Gastrocnemius medialis (tissue), 4 donors: ENCODE measurements around the gene HM13. TPM values are rescaled to one million over a fixed set of nuclear protein-coding genes. Genes with fewer than 3 reads are reported as not detected.
"Not testable (repeated sequence)": the region's sequence is repeated elsewhere in the genome, so short reads cannot be mapped to it uniquely, and the experiment has no call there.

Source experiments
- ATAC-seq, 2 donors: fragments of 150-250 bp; one replicate each; pipeline ENCODE4 v1.9.1; 2016
- DNase-seq, 2 donors: peaks; one replicate each; pipeline ENCODE4 v3.0.0-alpha.2; 2019
- H3K27ac ChIP-seq, 4 donors: fragments of 200-600 bp; sonication (generic); 1 replicate in 1 of 4; 2 replicates in 3 of 4; pipeline ENCODE4 v1.5.1; 2016 to 2018; ENCODE audit warnings: mild to moderate bottlenecking in 2 of 4, moderate library complexity in 1 of 4
- H3K27me3 ChIP-seq, 3 donors: fragments of 200-600 bp; sonication (generic) in 2 of 3; 1 replicate in 1 of 3; 2 replicates in 2 of 3; pipeline versions ENCODE4 v1.5.1 to v1.6.0; 2016 to 2019; ENCODE audit warnings: mild to moderate bottlenecking in 1 of 3, moderate library complexity in 1 of 3
- H3K36me3 ChIP-seq, 2 donors: fragments of 200-600 bp; sonication (generic) in 1 of 2; one replicate each; pipeline ENCODE4 v1.5.1; 2017 to 2018
- H3K4me1 ChIP-seq, 2 donors: fragments of 200-600 bp; sonication (generic) in 1 of 2; one replicate each; pipeline ENCODE4 v1.5.1; 2016 to 2017; ENCODE audit warnings: mild to moderate bottlenecking in 2 of 2
- H3K4me3 ChIP-seq, 4 donors: fragments of 200-600 bp; sonication (generic) in 3 of 4; 1 replicate in 1 of 4; 2 replicates in 3 of 4; pipeline ENCODE4 v1.5.1; 2016 to 2019; ENCODE audit warnings: mild to moderate bottlenecking in 2 of 4
- H3K9me3 ChIP-seq, 3 donors: fragments of 200-600 bp; sonication (generic) in 2 of 3; 1 replicate in 1 of 3; 2 replicates in 2 of 3; pipeline ENCODE4 v1.5.1; 2016 to 2019
- CTCF ChIP-seq, 5 experiments: fragments of 450-650 bp in 3 of 5; fragments of 200-600 bp in 2 of 5; sonication (generic) in 2 of 5; IDR thresholded peaks in 4 of 5; conservative IDR thresholded peaks in 1 of 5; 1 replicate in 4 of 5; 2 replicates in 1 of 5; pipeline ENCODE4 v1.5.1; 2016 to 2019; ENCODE audit warnings: antibody characterized with exemption in 5 of 5, mild to moderate bottlenecking in 3 of 5, moderate library complexity in 3 of 5
- POLR2A ChIP-seq, 2 donors: fragments of 450-650 bp; IDR thresholded peaks; one replicate each; pipeline ENCODE4 v1.6.1; 2017; ENCODE audit warnings: antibody characterized with exemption in 2 of 2, mild to moderate bottlenecking in 2 of 2, moderate library complexity in 2 of 2
- in situ Hi-C, 4 donors: fragments of 200-750 bp; cut with MboI; loops; one replicate each; pipeline versions ENCODE4 v1.15.0 to v1.8.0; 2017; ENCODE audit warnings: low sequenced_read_pairs in 4 of 4
- intact Hi-C: fragments of 100-400 bp; cut with DNase I; formaldehyde crosslinking; loops from one replicate; pipeline ENCODE4 v1.15.1; 2023; ENCODE audit warnings: low total_unique reads
- total RNA-seq, 4 donors: library from RNA; depleted of rRNA; stranded (reverse); fragments of >200 nt; gene quantifications; one replicate each; pipeline versions ENCODE4 v1.1.0 to v1.2.3, GENCODE V29; 2016

Gene HM13
- total RNA-seq, 4 donors from 2014 or later: 22.7 to 31.0 (median 26.4) TPM

GRCh38 chr20:31542963-31543362 lies 28.7 kb downstream of the HM13 start:
- peaks cover 0 to under 1% of the 10 kb centered on the region in 2 donors for H3K4me1 ChIP-seq
- intact Hi-C loops (no loop called here), in situ Hi-C loops (loop anchor here in 1 of 4 donors (25.0 kb wide), 1 partner anchor 569 kb away; the partner anchor contains the start of gene TM9SF4)
- H3K27me3 ChIP-seq: no peaks in the 10 kb centered on the region
- no peak overlapping the region for H3K27ac ChIP-seq
- H3K36me3 ChIP-seq: peaks cover 6 to 29% of the 10 kb centered on the region in 2 donors
- H3K9me3 ChIP-seq: no peaks in the 10 kb centered on the region
- no peak for TF ChIP-seq CTCF (IDR thresholded peaks at IDR 0.05 in 4 of 5, conservative IDR thresholded peaks at IDR 0.05 in 1 of 5)
- no peak for TF ChIP-seq POLR2A (IDR thresholded peaks at IDR 0.05)
- DNase-seq (no peak), ATAC-seq (no peak)
- H3K4me3 ChIP-seq: no peak overlapping the region

GRCh38 chr20:31543966-31544598 lies 29.8 kb downstream of the HM13 start:
- ATAC-seq: no peak
- in situ Hi-C loops: loop anchor here in 1 of 4 donors (25.0 kb wide), 1 partner anchor 568 kb away; the partner anchor contains the start of gene TM9SF4

GRCh38 chr20:31544600-31544999 lies 30.4 kb downstream of the HM13 start:
- Histone ChIP-seq H3K4me3 (no peak overlapping the region), H3K4me1 (peaks cover 6 to 12% of the 10 kb centered on the region in 2 donors), H3K36me3 (peaks cover 0 to 29% of the 10 kb centered on the region in 2 donors), H3K27me3 (no peaks in the 10 kb centered on the region), H3K9me3 (no peaks in the 10 kb centered on the region), H3K27ac (peak overlapping the region in 2 of 4 donors; percentile 13 to 42)
- ATAC-seq: no peak
- TF ChIP-seq CTCF (IDR thresholded peaks at IDR 0.05 in 4 of 5, conservative IDR thresholded peaks at IDR 0.05 in 1 of 5) (no peak), POLR2A (IDR thresholded peaks at IDR 0.05) (no peak)
- no peak for DNase-seq
- intact Hi-C loops (no loop called here), in situ Hi-C loops (loop anchor here in 1 of 4 donors (25.0 kb wide), 1 partner anchor 568 kb away; the partner anchor contains the start of gene TM9SF4)

More at GRCh38 chr20:31543966-31544598, 29.8 kb downstream of the HM13 start:
- intact Hi-C loops: no loop called here
- no peaks in the 10 kb centered on the region for H3K27me3 ChIP-seq
- peak overlapping the region in 2 of 4 donors; percentile 13 to 42 for H3K27ac ChIP-seq
- H3K4me1 ChIP-seq: peaks cover 6 to 11% of the 10 kb centered on the region in 2 donors
- no peaks in the 10 kb centered on the region for H3K9me3 ChIP-seq
- no peak for DNase-seq
- H3K36me3 ChIP-seq: peaks cover 0 to 29% of the 10 kb centered on the region in 2 donors
- TF ChIP-seq POLR2A (IDR thresholded peaks at IDR 0.05): no peak
- TF ChIP-seq CTCF (IDR thresholded peaks at IDR 0.05 in 4 of 5, conservative IDR thresholded peaks at IDR 0.05 in 1 of 5): no peak
- no peak overlapping the region for H3K4me3 ChIP-seq

GRCh38 chr20:31545621-31546040 lies 31.4 kb downstream of the HM13 start:
- intact Hi-C loops: loop anchor here (2.0 kb wide), 1 partner anchor 31 kb away; the partner anchor contains the start of gene HM13
- ATAC-seq, H3K9me3 ChIP-seq, H3K27me3 ChIP-seq, DNase-seq, H3K4me3 ChIP-seq: not testable (repeated sequence)
- in situ Hi-C loops: loop anchor here in 1 of 4 donors (25.0 kb wide), 1 partner anchor 567 kb away; the partner anchor contains the start of gene TM9SF4
- Histone ChIP-seq H3K4me1 (peaks cover 6 to 12% of the 10 kb centered on the region in 2 donors), H3K27ac (peak overlapping the region in 1 of 4 donors; percentile 11), H3K36me3 (peaks cover 0 to 30% of the 10 kb centered on the region in 2 donors)

GRCh38 chr20:31547017-31547675 lies 32.9 kb downstream of the HM13 start:
- in situ Hi-C loops (loop anchor here in 1 of 4 donors (25.0 kb wide), 1 partner anchor 565 kb away; the partner anchor contains the start of gene TM9SF4), intact Hi-C loops (loop anchor here (2.0 kb wide), 1 partner anchor 32 kb away; the partner anchor contains the start of gene HM13)
- Histone ChIP-seq H3K27me3 (no peaks in the 10 kb centered on the region), H3K36me3 (peaks cover 0 to 45% of the 10 kb centered on the region in 2 donors), H3K4me1 (peaks cover 6 to 12% of the 10 kb centered on the region in 2 donors), H3K27ac (peak overlapping the region; percentile 83 to 92 (median 86)), H3K4me3 (peak overlapping the region; percentile 47 to 69 (median 62)), H3K9me3 (no peaks in the 10 kb centered on the region)
- peak in 1 of 5 experiments; percentile 30 for TF ChIP-seq CTCF (IDR thresholded peaks at IDR 0.05 in 4 of 5, conservative IDR thresholded peaks at IDR 0.05 in 1 of 5)
- peak; percentile 57 to 70 for TF ChIP-seq POLR2A (IDR thresholded peaks at IDR 0.05)
- ATAC-seq (peak; percentile 83 to 85), DNase-seq (peak; percentile 73 to 85)
